HG03469 (cell line): ENCODE data around the gene NELL1.

Source experiments
- ATAC-seq: cut with Tn5 transposase; IDR thresholded peaks from one replicate; pipeline ENCODE4 v1.9.1; 2021; ENCODE audit warnings: mild to moderate bottlenecking, moderate library complexity, moderate number of reproducible peaks; ENCODE audit not compliant: unreplicated experiment

The NELL1 gene

GRCh38 chr11:20937826-20938225 is 268.4 kb downstream of the NELL1 start:
- ATAC-seq, result no peak

- no peak for ATAC-seq
Observed at GRCh38 chr11:20949585-20949984, 280.2 kb downstream of the NELL1 start.

GRCh38 chr11:20962581-20962980 is 293.2 kb downstream of the NELL1 start:
- ATAC-seq, result no peak

GRCh38 chr11:20963596-20963995 is 294.2 kb downstream of the NELL1 start:
- no peak for ATAC-seq

- ATAC-seq, result no peak
Observed at GRCh38 chr11:20964985-20965384, 295.6 kb downstream of the NELL1 start.

- no peak for ATAC-seq
Observed at GRCh38 chr11:20966489-20966888, 297.1 kb downstream of the NELL1 start.

GRCh38 chr11:20973940-20974559 is 304.7 kb downstream of the NELL1 start:
- ATAC-seq, result no peak

- ATAC-seq, result no peak
Observed at GRCh38 chr11:20980736-20981135, 311.4 kb downstream of the NELL1 start.

GRCh38 chr11:20990447-20990846 is 321.1 kb downstream of the NELL1 start:
- ATAC-seq, result no peak

GRCh38 chr11:20991471-20991870 is 322.1 kb downstream of the NELL1 start:
- ATAC-seq, result no peak

- ATAC-seq, result no peak
Observed at GRCh38 chr11:21007297-21007696, 337.9 kb downstream of the NELL1 start.

- no peak for ATAC-seq
Observed at GRCh38 chr11:21018248-21018647, 348.9 kb downstream of the NELL1 start.

GRCh38 chr11:21026685-21027084 is 357.3 kb downstream of the NELL1 start:
- ATAC-seq, result no peak

GRCh38 chr11:21037850-21038249 is 368.5 kb downstream of the NELL1 start:
- ATAC-seq, result no peak

GRCh38 chr11:21038801-21039200 is 369.4 kb downstream of the NELL1 start:
- ATAC-seq, result no peak

- ATAC-seq, result no peak
Observed at GRCh38 chr11:21040630-21041029, 371.2 kb downstream of the NELL1 start.

- ATAC-seq, result no peak
Observed at GRCh38 chr11:21048626-21049025, 379.2 kb downstream of the NELL1 start.

- ATAC-seq, result no peak
Observed at GRCh38 chr11:21053466-21053865, 384.1 kb downstream of the NELL1 start.

GRCh38 chr11:21056644-21057043 is 387.3 kb downstream of the NELL1 start:
- no peak for ATAC-seq

- no peak for ATAC-seq
Observed at GRCh38 chr11:21059879-21060278, 390.5 kb downstream of the NELL1 start.

GRCh38 chr11:21066030-21066429 is 396.6 kb downstream of the NELL1 start:
- ATAC-seq, result no peak

GRCh38 chr11:21068886-21069285 is 399.5 kb downstream of the NELL1 start:
- no peak for ATAC-seq

- no peak for ATAC-seq
Observed at GRCh38 chr11:21069909-21070308, 400.5 kb downstream of the NELL1 start.
